GM19395 (cell line): Measurements from ENCODE around the gene HAND2.

ENCODE experiments used
- ATAC-seq: cut with Tn5 transposase; IDR thresholded peaks from one replicate; pipeline ENCODE4 v1.9.1; 2021; ENCODE audit warnings: mild to moderate bottlenecking, moderate library complexity; ENCODE audit not compliant: unreplicated experiment

The HAND2 gene

GRCh38 chr4:173536808-173537429, 6.9 kb upstream of the HAND2 start:
- peak; percentile 47 for ATAC-seq

GRCh38 chr4:173535957-173536356, 5.9 kb upstream of the HAND2 start:
- no peak for ATAC-seq

- no peak for ATAC-seq
Measured at GRCh38 chr4:173535165-173535902, 5.3 kb upstream of the HAND2 start.

- no peak for ATAC-seq
Measured at GRCh38 chr4:173534434-173534833, 4.4 kb upstream of the HAND2 start.

GRCh38 chr4:173532725-173533511, 2.9 kb upstream of the HAND2 start:
- no peak for ATAC-seq

- ATAC-seq: no peak
Measured at GRCh38 chr4:173531086-173531965, 1.3 kb upstream of the HAND2 start.

GRCh38 chr4:173530326-173531085, 477 bp upstream of the HAND2 start:
- ATAC-seq: no peak

GRCh38 chr4:173528378-173529321, 1.4 kb downstream of the HAND2 start:
- ATAC-seq: no peak

GRCh38 chr4:173527103-173527891, 2.7 kb downstream of the HAND2 start:
- no peak for ATAC-seq

- ATAC-seq: no peak
Measured at GRCh38 chr4:173526724-173527102, 3.3 kb downstream of the HAND2 start.

- no peak for ATAC-seq
Measured at GRCh38 chr4:173526027-173526482, 4.0 kb downstream of the HAND2 start.

GRCh38 chr4:173525118-173526011, 4.7 kb downstream of the HAND2 start:
- ATAC-seq: no peak

GRCh38 chr4:173524218-173525117, 5.6 kb downstream of the HAND2 start:
- no peak for ATAC-seq

- no peak for ATAC-seq
Measured at GRCh38 chr4:173522951-173523395, 7.1 kb downstream of the HAND2 start.

- ATAC-seq: no peak
Measured at GRCh38 chr4:173522160-173522950, 7.7 kb downstream of the HAND2 start.
